GM04503 (cell line): ENCODE results near the gene PTPRD.

ENCODE experiments used
- DNase-seq: peaks from one replicate; pipeline ENCODE4 v3.0.0-alpha.2; 2012; ENCODE audit warnings: low read depth

PTPRD gene

DNA sequence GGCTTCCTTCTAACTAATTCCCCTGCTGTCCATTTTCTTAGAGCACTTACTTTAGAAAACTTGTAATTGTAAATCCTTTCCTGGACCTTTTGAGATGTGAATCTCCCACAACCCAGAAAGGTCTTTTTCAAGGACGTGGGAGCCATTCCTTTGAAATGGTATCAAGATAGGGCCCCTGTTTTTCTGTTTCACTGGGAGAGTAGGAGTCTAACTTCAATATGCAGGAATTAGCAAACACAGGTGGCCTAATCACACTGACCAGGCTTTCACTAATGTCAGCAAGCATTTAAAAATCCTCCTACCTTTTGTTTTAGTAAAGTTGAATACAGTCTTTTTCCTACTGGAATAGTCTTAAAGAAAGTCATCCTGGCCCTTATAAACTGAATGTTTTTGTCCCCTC is 558.3 kb downstream of the PTPRD start:
- no peak for DNase-seq

DNA sequence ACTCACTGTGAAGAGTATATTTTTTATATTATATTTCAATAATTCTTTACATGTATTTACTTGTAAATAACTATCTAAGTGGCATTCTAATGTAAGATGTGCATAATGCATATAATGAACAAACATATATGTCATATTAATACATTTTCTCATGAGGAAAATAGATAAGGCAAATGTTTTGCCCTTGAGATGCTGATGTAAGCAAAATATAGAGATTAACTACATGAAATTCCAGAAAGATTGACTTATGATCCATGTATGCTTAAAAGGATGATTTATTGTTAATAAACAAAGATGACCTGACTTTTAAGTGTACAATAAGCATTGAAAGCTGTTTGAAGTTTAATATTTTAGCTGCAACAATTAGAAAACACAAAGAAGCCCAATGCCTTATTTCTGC is 559.9 kb downstream of the PTPRD start:
- no peak for DNase-seq

DNA sequence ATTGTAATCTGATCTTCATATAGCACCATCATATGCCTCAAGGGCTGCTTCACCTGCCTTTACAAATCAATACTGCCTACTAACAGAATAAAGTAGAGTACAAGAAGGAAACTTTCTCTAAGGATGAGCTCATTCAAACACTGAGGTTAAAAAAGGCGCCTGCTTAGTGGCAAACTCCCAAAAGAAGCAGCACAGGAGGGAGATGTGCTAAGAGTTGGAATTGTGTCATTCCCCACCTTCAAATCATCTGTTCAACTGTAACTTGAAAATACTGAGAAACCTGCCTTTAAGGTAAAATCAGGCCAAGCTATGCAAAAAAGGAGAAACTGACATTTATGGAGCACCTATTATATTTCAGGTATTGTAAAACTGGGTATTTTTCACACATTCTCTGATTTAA is 560.6 kb downstream of the PTPRD start:
- no peak for DNase-seq

DNA sequence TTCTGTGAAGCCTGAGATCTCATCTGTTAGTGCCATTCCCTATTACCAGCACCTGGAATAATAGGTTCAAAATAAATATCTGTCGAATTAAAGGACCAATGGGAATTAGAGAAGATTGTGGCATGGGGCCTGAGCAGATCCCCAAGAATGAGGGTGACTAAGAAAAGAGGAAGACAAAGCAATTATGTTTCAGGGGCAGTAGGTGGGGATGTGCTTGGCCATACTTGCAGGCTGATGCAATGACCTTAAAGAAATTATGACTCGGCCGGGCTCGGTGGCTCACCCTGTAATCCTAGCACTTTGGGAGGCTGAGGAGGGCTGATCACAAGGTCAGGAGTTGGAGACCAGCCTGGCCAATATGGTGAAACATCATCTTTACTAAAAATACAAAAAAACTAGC is 562.8 kb downstream of the PTPRD start:
- no peak for DNase-seq

DNA sequence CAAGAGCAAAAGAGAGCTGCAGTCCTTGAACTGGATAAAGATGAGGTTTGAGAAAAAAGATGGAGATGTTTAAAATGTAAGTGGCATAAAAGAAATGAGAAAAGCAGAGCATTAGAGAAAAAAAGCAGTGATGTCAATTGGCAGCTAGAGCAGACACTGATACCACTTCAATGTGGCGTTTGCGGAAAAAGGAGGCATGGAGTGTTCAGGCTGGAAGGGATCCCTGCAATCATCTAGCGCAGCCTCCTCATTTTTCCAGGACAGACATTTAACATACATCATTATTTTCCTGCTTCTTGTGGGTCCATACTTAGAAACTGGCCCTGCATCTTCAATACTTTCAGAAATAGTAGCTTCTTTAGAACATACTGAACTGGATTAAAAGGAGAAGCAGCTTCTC is 563.8 kb downstream of the PTPRD start:
- DNase-seq = no peak

DNA sequence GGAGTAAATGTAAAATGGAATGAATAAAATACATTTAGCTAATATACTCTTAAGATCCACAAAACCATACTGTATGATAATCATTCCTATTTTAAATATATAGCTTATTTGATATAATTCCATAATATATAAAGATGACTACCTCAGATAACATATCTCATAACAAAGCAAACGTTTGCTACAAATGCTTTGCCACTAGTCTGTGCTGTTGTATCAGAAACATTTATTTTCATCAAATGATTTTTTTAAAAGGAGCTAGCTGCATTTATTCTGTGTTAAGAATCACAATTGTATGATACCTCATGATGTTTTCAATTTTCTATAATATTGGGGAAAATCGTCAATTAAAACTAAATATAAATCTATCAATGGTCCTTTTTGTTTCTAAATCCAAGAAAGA is 567.2 kb downstream of the PTPRD start:
- no peak for DNase-seq

DNA sequence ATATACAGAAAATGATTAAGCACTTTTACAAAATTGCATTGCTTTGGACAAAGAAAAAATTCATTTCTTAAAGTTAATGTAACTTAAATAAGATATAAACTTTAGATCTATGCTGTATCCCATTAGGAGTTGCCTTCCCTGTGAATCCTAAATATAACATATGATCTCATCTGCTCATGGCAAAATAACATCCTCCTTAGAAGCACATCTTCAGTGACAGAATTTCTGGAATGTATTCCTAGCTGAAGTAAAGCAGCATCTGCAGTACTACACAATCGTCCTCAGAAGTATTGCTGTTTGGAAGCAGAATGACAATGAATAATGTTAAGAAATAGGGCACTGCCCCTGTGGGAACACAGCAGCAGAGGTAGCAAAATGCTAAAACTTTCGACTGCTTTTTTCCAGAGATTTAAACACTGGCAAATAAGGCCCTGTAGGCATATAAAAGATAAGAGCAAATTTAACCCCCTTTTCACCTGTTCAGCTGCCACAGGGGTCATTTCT is 571.0 kb downstream of the PTPRD start:
- no peak for DNase-seq

DNA sequence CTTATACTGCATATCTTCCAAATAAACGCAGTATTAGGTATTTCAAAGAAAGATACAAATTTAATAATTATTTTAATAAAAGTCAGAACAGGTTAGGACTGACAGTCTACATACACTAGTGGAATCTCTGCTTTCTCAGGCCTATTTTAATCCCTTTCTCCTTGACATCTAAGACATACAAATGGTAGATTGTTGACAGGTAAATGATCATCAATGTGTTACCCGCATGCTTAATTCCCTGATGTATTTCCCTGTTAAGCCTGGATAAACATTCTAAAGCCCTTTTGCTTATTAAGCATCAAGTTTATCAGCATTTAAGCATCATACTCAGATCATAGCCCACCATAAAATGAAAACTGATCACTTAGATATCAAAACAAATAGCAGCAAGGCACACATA is 576.7 kb downstream of the PTPRD start:
- DNase-seq = no peak

DNA sequence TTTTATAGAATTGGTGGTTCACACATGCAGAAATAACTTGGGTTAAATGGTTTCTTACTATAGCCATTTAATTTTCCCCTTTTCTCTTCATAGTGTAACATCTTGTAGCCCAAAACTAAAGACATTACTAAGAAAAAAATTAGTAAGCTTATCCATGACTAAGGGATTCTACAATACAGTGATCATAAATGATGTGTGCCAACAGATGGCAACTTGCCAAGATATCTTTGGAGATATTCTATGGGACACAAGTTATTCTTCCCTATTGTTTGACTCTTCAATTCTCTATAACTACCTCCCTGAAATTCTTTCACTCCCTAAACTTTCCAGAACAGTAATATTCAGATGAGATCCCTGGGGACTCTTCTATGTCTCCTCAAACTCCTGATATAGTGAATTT is 580.6 kb downstream of the PTPRD start:
- DNase-seq = no peak

DNA sequence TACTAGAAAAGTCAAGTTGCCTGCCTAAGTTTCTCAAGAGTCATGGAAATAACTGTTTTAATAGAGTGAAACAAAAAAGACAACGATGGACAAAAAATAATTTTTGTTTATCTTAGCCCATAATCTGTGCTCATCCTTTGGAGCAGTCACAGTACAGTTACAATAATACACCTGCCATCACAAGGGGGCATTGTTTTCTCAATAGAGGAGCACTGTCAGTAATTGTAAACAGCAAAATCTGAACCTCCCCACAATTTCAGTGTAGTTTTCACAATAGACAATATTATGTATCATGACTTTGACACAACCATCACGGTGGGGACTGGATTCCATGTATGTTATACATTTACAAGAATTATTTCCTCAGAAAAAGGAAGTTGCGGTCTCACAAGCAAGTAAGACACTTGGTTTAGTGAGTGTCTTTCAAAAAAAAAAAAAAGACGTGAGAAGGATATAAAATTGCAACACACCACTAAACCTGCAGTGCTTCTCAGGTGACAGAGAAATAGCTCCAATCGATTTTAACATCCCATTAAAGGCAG is 586.3 kb downstream of the PTPRD start:
- no peak for DNase-seq

DNA sequence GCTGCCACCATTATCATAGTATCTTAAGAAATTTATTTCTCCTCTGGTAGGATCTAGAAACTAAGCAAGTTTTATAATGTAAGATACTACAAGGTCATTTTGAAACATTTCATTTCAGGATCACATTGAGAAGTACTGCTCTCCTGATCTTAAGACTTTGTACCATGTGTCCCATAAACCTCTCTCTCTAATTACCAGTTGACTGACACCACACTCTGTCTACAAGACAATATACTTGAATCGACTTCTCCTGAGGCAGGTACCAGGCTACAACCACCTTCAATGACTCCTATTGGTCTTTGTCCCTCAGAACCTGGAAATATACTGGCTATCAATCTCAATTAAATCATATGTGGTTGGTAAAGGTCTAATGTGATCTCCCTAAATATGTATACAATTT is 597.0 kb downstream of the PTPRD start:
- DNase-seq = no peak

DNA sequence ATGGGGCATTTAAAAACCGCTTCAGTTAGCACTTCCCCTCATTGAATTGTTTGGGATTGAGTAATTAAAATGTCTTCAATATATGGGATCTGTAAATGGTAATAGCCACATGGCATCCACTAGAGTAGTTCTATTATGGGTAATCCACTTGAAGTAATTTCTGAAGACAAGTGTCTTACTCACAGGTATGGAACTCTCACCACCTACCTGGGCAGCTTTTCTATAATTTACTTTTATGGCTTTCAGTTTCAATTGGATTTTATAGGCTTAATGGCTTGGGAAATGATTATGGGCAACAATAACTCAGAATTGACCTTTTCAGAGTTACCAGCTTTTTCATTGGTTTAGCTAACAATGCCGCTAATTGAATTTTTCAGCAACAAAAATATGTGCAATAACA is 597.9 kb downstream of the PTPRD start:
- DNase-seq = no peak

DNA sequence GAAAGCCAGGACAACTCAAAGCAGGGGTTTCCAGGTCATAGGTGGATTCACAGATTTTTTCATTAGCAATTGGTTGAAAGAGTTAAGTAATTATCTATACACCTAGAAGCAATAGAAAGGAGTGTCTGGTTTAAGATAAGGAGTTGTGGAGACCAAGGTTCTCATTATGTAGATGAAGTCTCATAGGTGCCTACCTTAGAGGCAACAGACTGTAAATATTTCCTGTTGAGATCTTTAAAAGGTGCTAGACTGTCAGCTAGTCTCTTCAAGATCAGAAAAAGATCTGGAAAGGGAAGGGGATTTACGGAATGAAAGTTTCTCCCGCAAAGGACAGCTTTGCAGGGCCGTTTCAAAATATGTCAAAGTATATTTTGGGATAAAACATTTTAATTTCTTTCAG is 603.4 kb downstream of the PTPRD start:
- no peak for DNase-seq

DNA sequence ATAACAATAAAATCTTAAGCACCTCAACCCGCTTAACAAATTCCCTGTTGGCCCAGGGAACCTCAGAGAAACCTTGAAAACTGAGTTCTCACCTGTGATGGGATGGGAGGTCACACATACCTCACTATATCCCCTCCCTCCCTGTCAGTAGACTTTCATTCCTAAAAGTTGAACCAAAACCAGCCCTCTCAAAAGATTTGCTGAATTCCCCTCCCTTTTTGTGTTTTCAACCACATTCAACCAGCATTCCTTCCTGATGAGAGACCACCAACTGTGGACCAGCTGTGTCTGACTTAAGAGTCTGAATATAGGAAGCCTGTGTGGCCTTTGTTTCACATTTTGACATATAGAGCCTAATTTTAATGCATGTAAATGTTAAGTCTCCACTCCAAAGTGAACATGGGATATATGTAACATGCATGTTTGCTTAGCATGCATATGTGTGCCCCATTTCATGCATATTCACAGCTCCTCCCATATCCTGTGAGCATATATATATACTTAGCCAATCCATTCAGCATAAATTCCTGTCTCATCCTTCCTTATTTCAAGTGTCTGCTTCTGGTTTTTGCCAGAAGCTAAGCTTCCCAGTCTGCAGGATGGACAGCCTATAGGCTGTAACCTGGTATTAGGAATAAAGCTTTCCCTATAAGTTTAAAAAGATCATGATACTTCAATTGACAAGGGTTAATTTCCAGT is 604.6 kb downstream of the PTPRD start:
- DNase-seq = no peak

DNA sequence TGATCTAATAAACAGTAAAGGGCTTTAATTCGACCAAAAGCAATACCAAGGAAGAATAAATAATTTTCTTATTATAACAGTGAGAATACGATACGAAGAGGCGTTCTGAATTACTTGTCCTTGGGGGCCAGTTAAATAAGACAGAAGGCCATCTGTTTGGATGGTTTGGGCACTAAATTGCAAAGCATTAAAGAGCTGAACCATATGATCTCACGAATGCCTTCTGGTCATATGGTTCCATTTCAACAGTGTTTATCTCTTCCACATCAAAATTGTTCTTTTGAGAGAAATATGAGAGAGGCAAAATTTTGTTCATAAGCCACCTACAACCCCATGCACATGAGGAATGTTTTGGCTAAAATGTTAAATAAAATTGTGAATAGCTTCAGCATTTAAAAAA is 605.4 kb downstream of the PTPRD start:
- DNase-seq = no peak

DNA sequence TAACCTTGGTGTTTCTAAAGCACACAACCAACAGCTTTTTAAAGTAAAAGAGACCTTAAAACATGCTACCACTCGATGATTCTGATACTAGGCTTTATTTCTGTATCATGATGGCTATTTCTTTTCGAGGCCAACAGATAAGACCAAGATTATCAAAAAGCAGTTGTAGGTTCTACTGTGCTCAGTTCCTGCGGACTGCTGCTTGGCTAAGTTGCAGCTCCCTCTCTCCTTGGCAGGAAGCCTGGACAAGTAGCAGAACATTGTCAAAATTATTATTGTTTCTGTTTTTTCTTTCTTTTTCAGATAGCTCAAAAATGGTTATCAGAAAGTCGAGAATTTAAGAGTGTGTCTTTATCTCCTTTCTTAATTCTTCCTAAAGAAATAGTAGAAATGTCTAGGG is 607.6 kb downstream of the PTPRD start:
- DNase-seq = no peak

DNA sequence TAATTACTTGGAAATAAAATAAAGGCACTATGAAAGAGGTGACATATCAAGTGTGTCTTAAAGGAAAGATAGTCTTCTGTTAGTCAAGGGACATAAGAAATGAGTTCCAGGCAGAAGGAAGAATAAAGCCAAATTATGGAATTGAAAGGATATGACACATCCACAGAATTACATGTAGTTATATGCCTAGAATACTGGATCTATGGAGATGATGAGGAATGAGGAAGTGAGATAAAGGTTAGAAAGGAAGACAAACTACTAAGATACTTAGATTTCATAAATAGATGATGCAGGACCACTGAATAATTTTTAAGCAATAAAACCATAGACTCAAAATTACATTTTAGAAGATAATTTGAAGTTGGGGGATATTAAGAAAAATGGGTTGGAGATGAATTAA is 609.8 kb downstream of the PTPRD start:
- DNase-seq = no peak

DNA sequence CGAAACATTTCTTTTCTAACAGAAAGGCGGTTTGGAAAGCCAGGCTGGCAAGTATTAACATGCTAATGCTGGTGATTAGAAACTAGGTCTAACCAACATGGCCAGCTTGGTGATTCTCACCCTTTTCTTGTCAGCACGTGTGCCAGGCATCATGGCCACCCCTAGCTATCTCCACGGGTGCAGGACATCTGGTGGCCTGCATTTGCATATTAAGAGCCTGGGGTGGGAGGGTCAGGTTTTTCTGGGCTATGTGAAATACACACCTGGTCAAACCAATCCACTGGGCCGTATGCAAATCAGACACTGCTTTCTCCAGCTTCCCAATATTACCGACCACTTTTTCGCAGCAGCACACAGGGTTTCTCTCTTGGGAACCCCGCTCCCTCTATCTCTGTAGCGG is 612.1 kb downstream of the PTPRD start:
- no peak for DNase-seq

DNA sequence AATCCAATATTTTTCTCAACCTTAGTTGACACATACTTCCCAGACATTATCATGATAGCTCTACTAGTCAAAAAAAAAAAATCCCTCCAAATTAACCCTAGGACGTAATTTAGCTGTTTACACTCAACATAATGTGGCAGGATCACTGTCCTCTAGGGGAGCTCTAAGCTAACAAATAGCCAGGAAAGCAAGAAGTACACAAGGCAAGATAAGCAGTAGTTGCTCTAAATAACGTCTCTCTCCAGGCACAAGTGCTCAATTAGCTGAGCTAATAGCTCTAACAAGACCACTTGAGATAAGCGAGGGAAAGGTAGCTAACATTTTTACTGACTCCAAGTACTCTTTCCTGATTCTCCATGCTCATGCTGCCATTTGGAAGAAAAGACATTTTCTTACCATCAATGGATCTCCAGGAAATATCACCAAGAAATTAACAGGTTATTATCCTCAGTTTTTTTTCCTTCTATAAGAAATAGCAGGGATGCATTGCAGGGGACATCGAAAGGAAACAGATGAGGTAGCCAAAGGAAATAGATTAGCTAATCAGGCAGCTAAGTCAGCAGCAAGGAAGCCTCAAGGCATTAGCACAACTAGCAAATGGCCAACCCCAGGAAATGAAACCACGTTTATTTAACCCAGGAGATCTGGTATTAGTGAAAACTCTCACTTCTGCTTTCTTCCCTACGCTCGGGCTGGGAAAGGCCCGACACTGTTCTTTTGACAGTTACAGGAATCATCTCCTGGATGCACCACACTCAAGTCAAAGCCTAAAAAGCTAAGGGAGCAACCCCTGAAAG is 614.1 kb downstream of the PTPRD start:
- no peak for DNase-seq

DNA sequence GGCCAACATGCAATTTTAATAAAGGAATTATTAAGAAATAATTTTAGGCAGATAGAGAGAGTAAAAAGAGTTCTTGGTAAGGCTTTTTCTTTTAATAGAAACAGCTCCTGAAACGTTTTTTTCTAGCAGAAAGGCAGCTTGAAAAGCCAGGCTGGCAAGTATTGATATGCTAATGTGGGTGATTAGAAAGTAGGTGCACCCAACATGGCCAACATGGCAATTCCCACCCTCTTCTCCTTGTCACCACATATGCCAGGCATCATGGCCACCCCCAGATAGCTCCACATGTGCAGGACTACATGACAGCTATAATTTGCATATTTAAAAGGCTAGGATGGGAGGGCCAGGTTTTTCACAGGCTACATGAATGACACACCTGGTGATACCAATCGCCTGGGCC is 615.2 kb downstream of the PTPRD start:
- no peak for DNase-seq

DNA sequence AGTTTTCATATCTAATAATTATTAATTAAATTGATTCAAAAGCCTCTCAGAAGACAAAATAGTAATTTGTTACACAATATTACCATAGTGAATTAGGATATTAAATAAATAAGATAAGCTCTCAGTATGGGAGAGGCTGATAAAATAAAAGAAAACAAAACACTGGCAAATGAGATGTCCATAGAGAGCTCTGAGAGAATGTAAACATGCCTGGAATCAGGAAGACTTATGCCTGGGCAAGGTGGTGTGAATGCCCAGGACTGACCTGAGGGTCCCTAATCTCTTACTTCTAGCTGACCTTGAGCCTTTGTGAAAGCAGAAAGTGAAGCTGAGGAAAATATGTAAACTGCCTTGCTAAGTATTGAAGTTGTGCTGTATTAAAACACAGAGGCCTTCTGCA is 616.5 kb downstream of the PTPRD start:
- no peak for DNase-seq

DNA sequence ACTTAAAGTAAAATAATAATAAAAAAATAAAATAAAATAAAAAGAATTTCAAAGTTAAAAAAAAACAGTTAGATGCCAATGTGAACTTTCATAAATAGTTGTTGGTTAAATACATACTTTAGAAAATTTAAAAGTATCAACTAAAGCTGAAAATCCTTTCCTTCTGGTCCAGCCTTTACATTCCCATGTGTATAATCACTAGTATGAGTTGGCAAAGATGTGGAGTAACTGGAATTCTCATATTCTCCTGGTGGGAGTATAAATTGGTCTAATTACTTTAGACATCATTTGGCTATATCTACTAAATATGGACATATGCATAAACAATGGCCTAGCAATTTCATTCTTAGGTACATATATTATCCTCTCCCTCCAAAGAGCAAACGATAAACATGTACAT is 619.9 kb downstream of the PTPRD start:
- DNase-seq = no peak

DNA sequence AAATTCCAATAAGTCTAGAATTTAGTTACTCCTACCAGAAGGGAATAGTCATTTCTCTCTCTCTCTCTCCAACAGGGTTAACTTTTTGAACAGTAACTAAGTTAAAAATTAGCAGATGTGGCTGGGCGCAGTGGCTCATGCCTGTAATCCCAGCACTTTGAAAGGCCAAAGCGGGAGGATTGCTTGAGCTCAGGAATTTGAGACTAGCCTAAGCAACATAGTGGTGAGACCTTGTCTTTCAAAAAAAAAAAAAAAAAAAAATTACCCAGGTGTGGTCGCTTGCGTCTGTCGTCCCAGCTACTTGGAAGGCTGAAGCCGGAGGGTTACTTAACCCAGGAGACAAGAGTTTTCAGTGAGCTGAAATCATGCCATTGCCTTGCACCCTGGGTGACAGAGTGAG is 639.7 kb downstream of the PTPRD start:
- no peak for DNase-seq

DNA sequence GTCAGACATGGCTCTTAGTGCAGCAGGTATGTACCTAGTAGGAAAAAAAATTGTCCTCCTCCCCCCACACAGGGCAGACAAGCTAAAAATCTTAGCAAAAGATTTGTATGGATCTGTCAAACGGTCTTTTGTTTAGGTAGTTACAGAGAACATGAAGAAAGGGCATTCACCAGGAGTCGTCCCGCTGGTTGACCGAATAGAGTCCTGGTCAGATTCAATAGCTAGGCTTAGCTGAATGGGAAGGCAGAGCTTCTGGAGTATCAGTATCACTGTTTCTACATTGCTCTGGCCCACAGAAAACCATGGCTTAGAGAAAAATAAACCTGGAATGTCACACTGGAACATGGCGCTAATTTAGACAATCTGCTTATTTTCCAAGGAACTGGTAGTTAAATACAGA is 642.3 kb downstream of the PTPRD start:
- DNase-seq = no peak
